GM19025 (cell line): Measurements from ENCODE around the gene CLSTN1.
A peak's percentile ranks its signal among the peaks of the same experiment; 100 is the strongest.
"Not testable (repeated sequence)": the region's sequence is repeated elsewhere in the genome, so short reads cannot be mapped to it uniquely, and the experiment has no call there.

Experiments
- ATAC-seq: cut with Tn5 transposase; IDR thresholded peaks from one replicate; pipeline ENCODE4 v1.9.1; 2021; ENCODE audit warnings: mild to moderate bottlenecking, low read depth, moderate library complexity; ENCODE audit not compliant: unreplicated experiment

The CLSTN1 gene

DNA sequence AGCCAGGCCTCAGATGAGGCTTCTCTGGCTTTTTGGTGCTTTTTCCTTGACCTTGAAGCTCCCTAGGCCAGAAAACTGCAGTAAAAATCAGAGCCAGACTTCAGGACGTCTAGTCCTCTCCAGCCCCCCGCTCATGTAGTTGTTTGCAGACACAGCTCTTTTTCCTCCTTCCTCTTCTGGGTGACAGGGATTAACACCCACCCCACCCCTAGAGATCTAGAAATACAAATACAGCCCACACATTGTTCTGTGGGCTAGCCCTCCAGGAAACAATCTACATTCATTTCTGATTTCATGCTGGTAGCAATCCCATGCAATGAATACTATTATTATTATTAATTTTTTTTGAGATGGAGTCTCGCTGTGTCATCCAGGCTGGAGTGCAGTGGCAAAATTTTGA lies 9.9 kb upstream of the CLSTN1 start:
- no peak for ATAC-seq

DNA sequence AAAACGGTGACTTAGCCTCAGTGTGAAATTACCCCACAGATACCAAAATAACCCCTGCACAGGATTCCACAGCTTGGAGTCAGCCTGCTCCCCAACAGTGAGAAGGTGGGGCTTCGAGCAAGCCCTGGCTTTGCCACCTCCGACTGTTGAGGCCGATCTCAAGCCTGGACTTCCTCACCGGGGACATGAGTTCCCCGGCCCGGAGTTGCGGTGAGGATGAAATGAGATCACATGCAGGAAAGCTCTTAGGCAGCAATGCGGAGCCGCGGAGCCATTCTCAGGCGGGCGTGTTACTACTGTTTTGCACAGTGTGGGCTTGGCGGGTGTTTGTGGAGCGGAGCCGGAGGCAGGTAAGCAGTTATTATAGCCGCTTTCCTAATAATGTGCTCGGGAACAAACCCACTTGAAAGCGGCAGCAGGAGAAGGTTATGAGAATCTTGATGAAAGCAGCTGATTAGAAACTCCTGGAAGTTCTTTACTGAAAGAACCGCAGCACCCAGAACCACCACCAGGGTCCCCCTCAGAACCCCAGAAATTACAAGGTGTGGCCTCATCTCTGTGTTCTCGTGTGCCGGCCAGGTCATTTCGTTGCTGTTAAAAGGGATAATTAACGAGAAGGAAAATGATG lies 3.9 kb upstream of the CLSTN1 start:
- no peak for ATAC-seq

GRCh38 chr1:9826616-9827015 lies 2.9 kb upstream of the CLSTN1 start:
- no peak for ATAC-seq

DNA sequence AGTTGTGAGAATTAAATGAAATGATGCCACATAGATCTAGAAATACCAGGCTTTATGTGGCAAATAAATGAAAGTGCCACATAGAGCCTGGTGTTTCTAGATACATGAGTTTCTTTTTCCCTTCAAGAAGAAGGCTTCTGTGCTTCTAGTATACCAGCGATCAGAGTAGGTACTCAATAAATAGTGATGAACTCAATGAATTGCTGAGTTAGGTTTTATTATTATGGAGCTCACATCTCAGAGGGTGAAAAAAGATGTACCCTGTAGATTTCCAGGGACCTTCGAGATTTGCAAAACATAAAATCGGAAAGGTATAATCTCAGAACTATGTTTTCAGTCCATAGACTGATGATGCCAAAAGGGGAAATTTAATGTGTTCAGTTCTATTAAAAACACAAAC lies 2.3 kb upstream of the CLSTN1 start:
- ATAC-seq: no peak

GRCh38 chr1:9825093-9826074 lies 1.6 kb upstream of the CLSTN1 start:
- no peak for ATAC-seq

GRCh38 chr1:9824702-9825089 lies 931 bp upstream of the CLSTN1 start:
- no peak for ATAC-seq

DNA sequence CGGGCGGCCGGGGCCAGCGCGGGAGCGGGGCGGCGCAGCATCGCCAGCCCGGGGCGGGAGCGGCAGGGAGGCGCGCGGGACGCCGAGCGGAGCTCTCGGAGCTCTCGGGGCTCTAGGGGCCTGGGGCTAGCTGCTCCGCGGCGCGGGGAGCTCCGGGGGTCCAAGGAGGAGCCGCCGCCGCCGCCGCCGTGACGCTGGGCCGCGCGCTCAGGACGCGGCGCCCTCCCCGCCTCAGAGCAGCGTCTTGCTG lies 147 bp downstream of the CLSTN1 start:
- peak; percentile 21 for ATAC-seq

- ATAC-seq: no peak
These were observed 670 bp downstream of the CLSTN1 start for GRCh38 chr1:9822897-9823692.

DNA sequence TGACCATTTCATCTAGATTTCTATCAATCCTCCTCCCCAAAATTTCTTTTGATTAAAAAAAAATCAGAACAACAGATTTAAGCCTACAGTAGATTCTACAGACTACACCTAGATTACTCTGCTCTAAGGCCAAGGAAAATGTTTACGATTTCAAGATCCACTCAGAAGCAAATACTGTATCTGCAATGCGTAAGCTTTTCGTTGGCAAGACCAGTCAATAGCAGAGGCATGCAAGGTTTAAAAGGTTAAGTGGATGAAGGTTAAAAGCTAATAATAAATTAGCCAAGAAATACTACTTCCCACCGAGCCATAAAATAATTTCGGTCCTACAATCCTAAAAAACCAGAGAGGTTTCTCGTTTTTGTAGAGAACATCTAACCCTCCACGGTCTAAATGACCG lies 1.3 kb downstream of the CLSTN1 start:
- no peak for ATAC-seq

DNA sequence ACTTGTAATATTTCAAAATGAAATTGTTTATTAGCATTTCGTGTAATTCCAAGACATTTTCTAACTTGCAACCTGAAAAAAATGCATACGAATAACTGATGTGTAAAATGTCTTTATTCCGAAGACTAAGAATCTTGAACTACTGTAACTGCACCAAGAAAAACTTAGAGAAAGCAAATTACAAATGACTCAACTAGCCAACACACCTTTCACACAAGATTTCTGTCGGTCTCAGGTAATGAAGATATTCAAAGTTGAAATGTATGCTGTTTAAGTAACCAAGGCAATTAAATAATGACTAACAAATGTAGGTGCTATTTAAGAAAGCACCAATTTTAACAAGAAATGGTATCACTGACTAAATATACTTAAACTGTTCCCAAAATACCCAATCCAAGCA lies 2.1 kb downstream of the CLSTN1 start:
- ATAC-seq: no peak

DNA sequence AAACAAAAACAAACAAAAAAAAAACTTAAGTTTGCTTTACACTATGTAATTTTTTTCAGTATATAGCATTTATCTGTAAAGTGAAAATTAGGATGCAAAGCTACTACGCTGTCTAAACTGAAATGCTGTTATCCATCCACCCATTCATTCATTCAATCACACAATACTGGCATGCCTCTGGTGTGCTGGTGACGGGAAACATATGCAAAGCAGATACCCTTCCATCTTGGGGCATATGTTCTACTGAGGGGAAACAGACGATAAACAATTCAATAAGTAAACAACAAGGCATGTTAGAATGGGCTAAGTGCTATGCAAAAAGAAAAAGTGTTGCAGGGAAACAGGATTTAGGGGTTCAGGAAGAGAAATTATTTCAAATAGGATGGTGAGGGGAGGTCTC lies 3.2 kb downstream of the CLSTN1 start:
- ATAC-seq: no peak

- ATAC-seq: no peak
These were observed 6.0 kb downstream of the CLSTN1 start for GRCh38 chr1:9817734-9818133.

- ATAC-seq: no peak
These were observed 7.6 kb downstream of the CLSTN1 start for GRCh38 chr1:9816199-9816598.

GRCh38 chr1:9815150-9815549 lies 8.6 kb downstream of the CLSTN1 start:
- ATAC-seq: no peak

GRCh38 chr1:9814619-9815018 lies 9.1 kb downstream of the CLSTN1 start:
- no peak for ATAC-seq

- no peak for ATAC-seq
These were observed 12.4 kb downstream of the CLSTN1 start for GRCh38 chr1:9811239-9811966.

- no peak for ATAC-seq
These were observed 14.7 kb downstream of the CLSTN1 start for GRCh38 chr1:9809100-9809510.

GRCh38 chr1:9808459-9808858 lies 15.3 kb downstream of the CLSTN1 start:
- no peak for ATAC-seq

- no peak for ATAC-seq
These were observed 16.2 kb downstream of the CLSTN1 start for GRCh38 chr1:9807541-9807940.

- ATAC-seq: not testable (repeated sequence)
These were observed 17.8 kb downstream of the CLSTN1 start for GRCh38 chr1:9805972-9806371.

DNA sequence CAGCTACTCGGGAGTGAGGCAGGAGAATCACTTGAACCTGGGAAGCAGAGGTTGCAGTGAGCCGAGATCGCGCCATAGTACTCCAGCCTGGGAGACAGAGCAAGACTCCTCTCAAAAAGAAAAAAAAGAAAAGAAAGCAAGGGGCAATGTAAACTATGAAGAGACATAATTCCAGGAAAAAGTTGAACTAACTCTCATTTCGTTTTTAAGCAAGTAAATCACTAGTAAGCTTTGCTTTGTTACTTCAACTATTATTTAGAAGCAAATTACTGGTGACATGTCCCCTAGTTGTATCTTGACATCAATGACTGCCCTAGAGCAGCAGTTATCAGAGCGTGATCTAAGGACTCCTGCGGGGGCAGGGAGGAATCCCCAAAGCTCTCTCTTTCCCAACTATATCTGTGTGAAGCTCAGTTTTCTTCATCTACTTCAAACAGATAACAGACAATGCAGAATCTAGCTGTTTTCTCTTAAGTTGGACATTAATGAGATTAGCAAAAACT lies 18.7 kb downstream of the CLSTN1 start:
- ATAC-seq: no peak
